HCT116 (cell line): ENCODE data around the gene CDH4. TPM values are rescaled to one million over a fixed set of nuclear protein-coding genes. Genes with fewer than 3 reads are reported as not detected.

Source experiments
- ATAC-seq: fragments of 200-7000 bp; cut with Tn5 transposase; 2 replicates; pipeline ENCODE4 v1.9.1; 2020; ENCODE audit warnings: mild to moderate bottlenecking, moderate library complexity
- BruUV-seq: library from RNA; stranded (reverse); fragments of 400-500 nt; replicated peaks from 2 replicates; lab custom pipeline; 2021; lab: Mats Ljungman, UMichigan
- CTCF ChIA-PET: fragments of 300-600 bp; sonication (Branson Sonifier 250); formaldehyde crosslinking; loops from one replicate; lab custom pipeline; 2021; ENCODE audit warnings: antibody characterized with exemption; lab: Charles Lee
- POLR2A ChIA-PET: fragments of 300-600, 350-600 bp; sonication (Branson Sonifier 250); formaldehyde crosslinking; loops from one replicate; lab custom pipeline; 2021; ENCODE audit warnings: antibody characterized with exemption; lab: Charles Lee
- RAD21 ChIA-PET, 2 experiments: fragments of 300-600 bp; sonication (Branson Sonifier 250); formaldehyde crosslinking; loops; one replicate each; lab custom pipeline; 2023; ENCODE audit warnings: low total read pairs in 2 of 2; ENCODE audit not compliant: uncharacterized antibody in 2 of 2, unreplicated experiment in 2 of 2, low non-redundant PET in 1 of 2; lab: Charles Lee
- DNase-seq: peaks from one replicate; pipeline ENCODE4 v3.0.0-alpha.2; 2010; ENCODE audit warnings: low read depth, low spot score
- H2AFZ ChIP-seq: fragments of 200-600 bp; shearing (Covaris generic), sonication (generic); 2 replicates; pipeline ENCODE4 v1.6.1; 2017; ENCODE audit warnings: low read depth, mixed run types, mixed read lengths, antibody characterized with exemption, low read length; ENCODE audit not compliant: poor library complexity, severe bottlenecking
- H3K27ac ChIP-seq: 2 replicates; pipeline ENCODE4 v1.5.1; 2012; ENCODE audit warnings: low read depth, low read length
- H3K27me3 ChIP-seq: fragments of 200-600 bp; sonication (generic); 2 replicates; pipeline ENCODE4 v1.6.1; 2016; ENCODE audit warnings: mixed run types, low read length, mixed read lengths; ENCODE audit not compliant: insufficient read depth
- H3K36me3 ChIP-seq, 2 experiments: fragments of 200-500 bp in 1 of 2; fragments of 200-600 bp in 1 of 2; sonication (Bioruptor generic) in 1 of 2; sonication (generic) in 1 of 2; 2 replicates each; pipeline versions ENCODE4 v1.5.1 to v1.6.1; 2014 to 2016; ENCODE audit warnings: low read length in 2 of 2, inconsistent platforms in 1 of 2, mixed read lengths in 1 of 2, mixed run types in 1 of 2; ENCODE audit not compliant: insufficient read depth in 2 of 2, control insufficient read depth in 1 of 2
- H3K4me1 ChIP-seq, 2 experiments: fragments of 200-600 bp in 1 of 2; sonication (generic) in 1 of 2; 2 replicates each; pipeline versions ENCODE4 v1.5.1 to v1.6.1; 2012 to 2017; ENCODE audit warnings: low read length in 2 of 2, inconsistent platforms in 1 of 2, mild to moderate bottlenecking in 1 of 2, mixed read lengths in 1 of 2, mixed run types in 1 of 2, moderate library complexity in 1 of 2; ENCODE audit not compliant: insufficient read depth in 2 of 2, control insufficient read depth in 1 of 2
- H3K4me2 ChIP-seq: fragments of 200-600 bp; sonication (generic); 2 replicates; pipeline ENCODE4 v1.6.1; 2017; ENCODE audit warnings: mixed run types, low read length, mixed read lengths
- H3K4me3 ChIP-seq, 2 experiments: fragments of 200-600 bp in 1 of 2; sonication (generic) in 1 of 2; replicated peaks in 1 of 2; 2 replicates each; pipeline ENCODE4 v1.5.1; 2011 to 2016; ENCODE audit warnings: low read length in 2 of 2, control low read depth in 1 of 2, low read depth in 1 of 2, mild to moderate bottlenecking in 1 of 2, mixed read lengths in 1 of 2, mixed run types in 1 of 2
- H3K79me2 ChIP-seq: fragments of 200-600 bp; sonication (generic); 2 replicates; pipeline ENCODE4 v1.6.1; 2017; ENCODE audit warnings: mild to moderate bottlenecking, mixed run types, low read length, moderate library complexity, mixed read lengths; ENCODE audit not compliant: insufficient read depth
- H3K9ac ChIP-seq: fragments of 200-600 bp; sonication (generic); 2 replicates; pipeline ENCODE4 v1.6.1; 2016; ENCODE audit warnings: low read length, mixed read lengths
- H3K9me2 ChIP-seq: fragments of 200-600 bp; sonication (generic), shearing (Covaris generic); 2 replicates; pipeline ENCODE4 v1.6.1; 2017; ENCODE audit warnings: mixed run types, mild to moderate bottlenecking, moderate library complexity; ENCODE audit not compliant: insufficient read depth
- H3K9me3 ChIP-seq, 2 experiments: fragments of 200-500 bp in 1 of 2; fragments of 200-600 bp in 1 of 2; sonication (Bioruptor generic) in 1 of 2; sonication (generic) in 1 of 2; 2 replicates each; pipeline ENCODE4 v1.6.1; 2014 to 2017; ENCODE audit warnings: low read length in 2 of 2, mixed read lengths in 2 of 2, inconsistent platforms in 1 of 2, low read depth in 1 of 2, mild to moderate bottlenecking in 1 of 2, mixed run types in 1 of 2, moderate library complexity in 1 of 2; ENCODE audit not compliant: control insufficient read depth in 1 of 2, insufficient read depth in 1 of 2
- H4K20me1 ChIP-seq: fragments of 200-600 bp; sonication (generic), shearing (Covaris generic); 2 replicates; pipeline ENCODE4 v1.6.1; 2017; ENCODE audit warnings: mixed run types, mild to moderate bottlenecking, moderate library complexity; ENCODE audit not compliant: insufficient read depth
- EZH2 ChIP-seq: fragments of 200-600 bp; sonication (generic); IDR thresholded peaks from 2 replicates; pipeline ENCODE4 v1.6.1; 2017; ENCODE audit warnings: antibody characterized with exemption, mixed run types
- FOSL1 ChIP-seq: IDR thresholded peaks from 2 replicates; pipeline ENCODE4 v1.6.1; 2012; ENCODE audit warnings: low read depth
- SP1 ChIP-seq: IDR thresholded peaks from 2 replicates; pipeline ENCODE4 v1.6.1; 2012; ENCODE audit warnings: low read depth
- TCF7L2 ChIP-seq: IDR thresholded peaks from 2 replicates; pipeline ENCODE4 v1.7.0; 2011; ENCODE audit warnings: borderline replicate concordance, inconsistent platforms; ENCODE audit not compliant: insufficient read depth, insufficient read length; ENCODE audit errors: extremely low read depth
- ZNF274 ChIP-seq: fragments of 200-500 bp; sonication (Bioruptor generic); IDR thresholded peaks from 2 replicates; pipeline ENCODE4 v1.6.1; 2014; ENCODE audit warnings: mild to moderate bottlenecking, low read depth, low read length, inconsistent platforms
- intact Hi-C: fragments of 100-400 bp; cut with micrococcal nuclease; formaldehyde crosslinking; loops from 2 replicates; pipeline ENCODE4 v1.10.0; 2022
- total RNA-seq: library from RNA; stranded (reverse); gene quantifications from one replicate; pipeline ENCODE4 v1.2.1, GENCODE V29; 2021; ENCODE audit not compliant: unreplicated experiment

Gene CDH4
- total RNA-seq, 1 experiment from 2014 or later = not detected

GRCh38 chr20:61791995-61792394, 539.9 kb downstream of the CDH4 start:
- Histone ChIP-seq H3K4me2 (no peak overlapping the region), H3K36me3 (no peaks in the 10 kb centered on the region), H3K9ac (no peak overlapping the region), H3K9me2 (no peaks in the 10 kb centered on the region), H3K9me3 (no peaks in the 10 kb centered on the region), H3K79me2 (no peaks in the 10 kb centered on the region), H3K27ac (no peak overlapping the region), H2AFZ (no peak overlapping the region)
- ChIA-PET POLR2A (no interaction called here), CTCF (no interaction called here)
- BruUV-seq = no TSS peak
- intact Hi-C loops = no loop called here
- ATAC-seq = no peak
- TF ChIP-seq FOSL1 (no peak), ZNF274 (no peak)
- TF ChIP-seq, all 23 proteins: peak for 0
- H4K20me1 ChIP-seq = no peaks in the 10 kb centered on the region
- H3K4me1 ChIP-seq = no peaks in the 10 kb centered on the region
- peaks cover 9% of the 10 kb centered on the region; the same call in 1 of the 2 replicates for H3K27me3 ChIP-seq
- RAD21 ChIA-PET = no interaction called here
- DNase-seq = no peak
- no peak overlapping the region for H3K4me3 ChIP-seq

- no peak for ATAC-seq
- DNase-seq = no peak
- no peak overlapping the region for H3K27ac ChIP-seq
- no peak overlapping the region for H3K4me3 ChIP-seq
- ChIA-PET RAD21 (no interaction called here), POLR2A (no interaction called here), CTCF (no interaction called here)
- no peaks in the 10 kb centered on the region for H3K4me1 ChIP-seq
- intact Hi-C loops = no loop called here
- no peak for TF ChIP-seq TCF7L2
- TF ChIP-seq EZH2 = no peak
- no peak for TF ChIP-seq SP1
- H3K36me3 ChIP-seq = no peaks in the 10 kb centered on the region
- H3K79me2 ChIP-seq = no peaks in the 10 kb centered on the region
- peaks cover 4% of the 10 kb centered on the region; the same call in 1 of the 2 replicates for H3K27me3 ChIP-seq
- no peak overlapping the region for H2AFZ ChIP-seq
- H3K4me2 ChIP-seq = no peak overlapping the region
- H3K9me3 ChIP-seq = no peaks in the 10 kb centered on the region
- no peaks in the 10 kb centered on the region for H3K9me2 ChIP-seq
- H4K20me1 ChIP-seq = no peaks in the 10 kb centered on the region
- BruUV-seq = no TSS peak
- no peak overlapping the region for H3K9ac ChIP-seq
These were observed 543.9 kb downstream of the CDH4 start for GRCh38 chr20:61795669-61796630.
